Kidney (tissue), 14 donors: ENCODE measurements around the gene TBX19. TPM values are rescaled to one million over a fixed set of nuclear protein-coding genes. Genes with fewer than 3 reads are reported as not detected.

Experiments used
- DNase-seq, 5 donors: peaks; one replicate each; pipeline ENCODE4 v3.0.0-alpha.2; 2013 to 2020
- FAIRE-seq: peaks from 2 replicates; lab custom pipeline; 2012; peaks lifted over from hg19 to GRCh38; lab: Jason Lieb, UNC
- H3K27ac ChIP-seq, 2 donors: one replicate each; pipeline ENCODE4 v1.7.0; 2013; ENCODE audit warnings: low read depth in 2 of 2, low read length in 2 of 2, inconsistent platforms in 1 of 2
- H3K27me3 ChIP-seq: one replicate; pipeline ENCODE4 v1.7.1; 2013; ENCODE audit warnings: low read length, inconsistent platforms; ENCODE audit not compliant: control insufficient read depth, insufficient read depth
- H3K36me3 ChIP-seq, 3 donors: one replicate each; pipeline versions ENCODE4 v1.7.0 to v1.7.1; 2013; ENCODE audit warnings: low read length in 3 of 3, control low read depth in 1 of 3, inconsistent platforms in 1 of 3; ENCODE audit not compliant: insufficient read depth in 3 of 3, control insufficient read depth in 2 of 3
- H3K4me1 ChIP-seq, 3 donors: one replicate each; pipeline versions ENCODE4 v1.7.0 to v1.7.1; 2013; ENCODE audit warnings: low read length in 3 of 3, inconsistent platforms in 1 of 3, low read depth in 1 of 3; ENCODE audit not compliant: control insufficient read depth in 2 of 3, insufficient read depth in 2 of 3
- H3K4me3 ChIP-seq, 3 donors: one replicate each; pipeline versions ENCODE4 v1.7.0 to v1.8.1; 2013; ENCODE audit warnings: low read length in 3 of 3, control low read depth in 1 of 3, inconsistent platforms in 1 of 3
- H3K9ac ChIP-seq, 3 donors: one replicate each; pipeline versions ENCODE4 v1.7.0 to v1.7.1; 2013; ENCODE audit warnings: low read length in 3 of 3, control low read depth in 1 of 3, inconsistent platforms in 1 of 3
- H3K9me3 ChIP-seq, 3 donors: one replicate each; pipeline versions ENCODE4 v1.7.0 to v1.7.1; 2013; ENCODE audit warnings: low read length in 3 of 3, control low read depth in 1 of 3, inconsistent platforms in 1 of 3; ENCODE audit not compliant: control insufficient read depth in 2 of 3, insufficient read depth in 1 of 3
- intact Hi-C: fragments of 100-400 bp; cut with DNase I; formaldehyde crosslinking; loops from one replicate; pipeline ENCODE4 v1.11.1; 2022
- polyA plus RNA-seq: library from polyadenylated mRNA; stranded (reverse); fragments of 350-450 nt; fragmentation: Illumina TruSeq; extraction: RNeasy Lipid Tissue Mini Kit (QIAGEN cat#74804); gene quantifications from one replicate; pipeline ENCODE4 v1.2.3, GENCODE V29; 2014; ENCODE audit warnings: low read depth, low replicate concordance; ENCODE audit not compliant: insufficient read depth
- total RNA-seq: library from RNA; stranded (reverse); fragmentation: NEBNext Ultra II Directional; extraction: Animal tissue kit (Norgen Biotek cat#: 25700); gene quantifications from one replicate; pipeline ENCODE4 v1.2.1, GENCODE V29; 2021
- TF ChIP-seq, protein P1 (sequence below): IDR thresholded peaks from 3 replicates; pipeline ENCODE4 v1.5.1; 2012; ENCODE audit warnings: mild to moderate bottlenecking, moderate library complexity, borderline replicate concordance; ENCODE audit not compliant: insufficient read depth; ENCODE audit errors: extremely low read depth
- donor health status: control.
- donor health status: control.
- donor health status: control.
- donor health status: control.
- donor health status: control.
- donor health status: DM: yes; HTN: yes; CAD: no.
- donor health status: Normal renal cell carcinoma (clear cell type).

The TBX19 gene
- total and polyA plus RNA-seq, 2 donors from 2014 or later: 1.6 to 2.0 TPM

DNA sequence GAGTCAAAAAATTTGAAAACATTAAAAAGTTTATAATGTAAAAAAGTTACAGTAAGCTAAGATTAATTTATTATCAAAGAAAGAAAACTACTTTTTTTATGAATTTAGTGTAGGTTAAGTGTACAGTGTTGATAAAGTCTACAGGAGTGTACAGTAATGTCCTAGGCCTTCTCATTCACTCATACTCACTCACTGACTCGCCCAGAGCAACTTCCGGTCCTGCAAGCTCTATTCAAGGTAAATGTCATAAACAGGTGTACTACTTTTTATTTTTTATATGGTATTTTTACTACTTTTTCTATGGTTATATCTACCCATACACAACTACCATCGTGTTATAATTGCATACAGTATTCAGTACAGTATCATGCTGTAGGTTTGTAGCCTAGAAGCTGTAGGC, 49.6 kb downstream of the TBX19 start:
- Histone ChIP-seq H3K36me3 (no peaks in the 10 kb centered on the region), H3K4me1 (no peaks in the 10 kb centered on the region), H3K27me3 (no peaks in the 10 kb centered on the region), H3K27ac (no peak overlapping the region), H3K4me3 (no peak overlapping the region), H3K9me3 (no peaks in the 10 kb centered on the region), H3K9ac (no peak overlapping the region)
- DNase-seq: no peak
- no peak for FAIRE-seq
- intact Hi-C loops: no loop called here
- TF ChIP-seq, protein P1, sequence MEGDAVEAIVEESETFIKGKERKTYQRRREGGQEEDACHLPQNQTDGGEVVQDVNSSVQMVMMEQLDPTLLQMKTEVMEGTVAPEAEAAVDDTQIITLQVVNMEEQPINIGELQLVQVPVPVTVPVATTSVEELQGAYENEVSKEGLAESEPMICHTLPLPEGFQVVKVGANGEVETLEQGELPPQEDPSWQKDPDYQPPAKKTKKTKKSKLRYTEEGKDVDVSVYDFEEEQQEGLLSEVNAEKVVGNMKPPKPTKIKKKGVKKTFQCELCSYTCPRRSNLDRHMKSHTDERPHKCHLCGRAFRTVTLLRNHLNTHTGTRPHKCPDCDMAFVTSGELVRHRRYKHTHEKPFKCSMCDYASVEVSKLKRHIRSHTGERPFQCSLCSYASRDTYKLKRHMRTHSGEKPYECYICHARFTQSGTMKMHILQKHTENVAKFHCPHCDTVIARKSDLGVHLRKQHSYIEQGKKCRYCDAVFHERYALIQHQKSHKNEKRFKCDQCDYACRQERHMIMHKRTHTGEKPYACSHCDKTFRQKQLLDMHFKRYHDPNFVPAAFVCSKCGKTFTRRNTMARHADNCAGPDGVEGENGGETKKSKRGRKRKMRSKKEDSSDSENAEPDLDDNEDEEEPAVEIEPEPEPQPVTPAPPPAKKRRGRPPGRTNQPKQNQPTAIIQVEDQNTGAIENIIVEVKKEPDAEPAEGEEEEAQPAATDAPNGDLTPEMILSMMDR: no peak

DNA sequence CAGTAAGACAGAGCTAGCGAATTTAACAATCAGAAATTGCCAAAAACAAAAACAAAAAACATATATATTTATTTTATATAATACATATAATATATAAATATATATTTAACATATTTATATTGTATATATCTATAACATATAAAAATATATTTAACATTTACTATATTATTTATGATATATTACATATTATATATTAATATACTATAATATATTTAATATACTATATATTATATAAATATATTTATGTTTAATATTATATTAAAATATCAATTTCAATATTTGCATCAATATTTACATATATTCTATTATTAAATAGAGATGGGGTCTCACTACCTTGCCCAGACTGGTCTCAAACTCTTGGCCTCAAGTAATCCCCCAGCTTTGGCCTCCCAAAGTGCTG, 50.9 kb downstream of the TBX19 start:
- Histone ChIP-seq H3K4me3 (no peak overlapping the region), H3K4me1 (no peaks in the 10 kb centered on the region), H3K27ac (no peak overlapping the region), H3K27me3 (no peaks in the 10 kb centered on the region), H3K9me3 (no peaks in the 10 kb centered on the region), H3K36me3 (no peaks in the 10 kb centered on the region), H3K9ac (no peak overlapping the region)
- TF ChIP-seq, protein P1: no peak
- peak; percentile 97 for FAIRE-seq
- intact Hi-C loops: no loop called here
- no peak for DNase-seq

DNA sequence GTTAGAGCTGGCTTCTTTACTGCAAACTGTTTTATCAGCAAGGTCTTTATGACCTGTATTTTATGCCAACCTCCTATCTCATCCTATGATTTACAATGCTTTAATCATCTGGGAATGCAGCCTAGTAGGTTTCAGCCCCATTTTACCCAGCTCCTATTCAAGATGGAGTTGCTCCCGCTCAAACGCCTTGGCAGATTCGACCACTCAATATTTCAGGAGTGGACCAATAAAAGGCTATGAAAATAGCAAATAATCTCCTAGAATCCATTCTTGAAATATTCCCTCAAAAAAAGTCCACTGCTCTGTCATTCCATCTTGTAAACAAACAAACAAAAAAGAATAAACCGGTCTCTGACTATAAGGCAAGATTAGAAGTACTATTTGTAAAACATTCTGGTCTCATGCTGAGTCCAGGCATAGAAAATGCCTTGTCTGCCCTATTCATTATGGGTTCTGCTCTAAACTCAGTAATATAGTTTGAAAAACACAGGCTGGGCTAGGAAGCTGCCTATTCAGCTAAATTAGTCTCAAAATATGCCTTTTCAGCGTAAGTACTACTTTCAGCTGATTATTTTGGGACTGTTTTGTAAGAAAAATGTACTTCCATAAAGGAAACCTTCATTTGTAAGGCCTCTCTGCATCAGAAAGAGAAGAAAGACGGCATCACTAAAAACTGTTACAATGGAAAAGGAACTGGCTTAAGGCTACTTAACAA, 53.0 kb downstream of the TBX19 start:
- intact Hi-C loops: no loop called here
- Histone ChIP-seq H3K36me3 (no peaks in the 10 kb centered on the region), H3K27me3 (no peaks in the 10 kb centered on the region), H3K9me3 (no peaks in the 10 kb centered on the region), H3K4me1 (no peaks in the 10 kb centered on the region), H3K9ac (no peak overlapping the region), H3K4me3 (no peak overlapping the region), H3K27ac (no peak overlapping the region)
- TF ChIP-seq, protein P1: no peak
- no peak for DNase-seq
- no peak for FAIRE-seq

DNA sequence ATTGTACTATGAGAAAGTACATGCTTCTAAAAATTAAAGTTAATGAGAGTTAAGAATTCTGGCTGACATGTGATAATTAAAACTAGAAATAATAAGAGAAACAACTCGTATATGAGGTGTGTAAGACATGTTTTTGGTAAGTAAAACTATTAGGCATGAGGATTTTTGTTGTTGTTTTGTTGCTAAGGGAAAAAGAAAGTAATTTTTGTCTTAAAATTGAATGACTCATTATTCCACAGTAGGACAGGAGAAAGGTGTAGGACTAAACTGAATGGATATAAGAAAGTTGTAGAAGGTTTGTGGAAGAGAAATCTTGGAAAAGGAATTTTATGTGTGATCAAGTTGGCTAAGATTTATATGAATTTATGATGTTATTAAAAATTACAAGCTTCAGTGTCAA, 54.8 kb downstream of the TBX19 start:
- H3K4me3 ChIP-seq: no peak overlapping the region
- no peaks in the 10 kb centered on the region for H3K27me3 ChIP-seq
- H3K4me1 ChIP-seq: no peaks in the 10 kb centered on the region
- H3K9me3 ChIP-seq: no peaks in the 10 kb centered on the region
- TF ChIP-seq, protein P1: no peak
- FAIRE-seq: no peak
- no peaks in the 10 kb centered on the region for H3K36me3 ChIP-seq
- no peak overlapping the region for H3K9ac ChIP-seq
- H3K27ac ChIP-seq: no peak overlapping the region
- intact Hi-C loops: no loop called here
- DNase-seq: no peak
